ENCODE results near the gene STXBP5.
"Not testable (repeated sequence)": the region's sequence is repeated elsewhere in the genome, so short reads cannot be mapped to it uniquely, and the experiment has no call there.

Gene STXBP5

DNA sequence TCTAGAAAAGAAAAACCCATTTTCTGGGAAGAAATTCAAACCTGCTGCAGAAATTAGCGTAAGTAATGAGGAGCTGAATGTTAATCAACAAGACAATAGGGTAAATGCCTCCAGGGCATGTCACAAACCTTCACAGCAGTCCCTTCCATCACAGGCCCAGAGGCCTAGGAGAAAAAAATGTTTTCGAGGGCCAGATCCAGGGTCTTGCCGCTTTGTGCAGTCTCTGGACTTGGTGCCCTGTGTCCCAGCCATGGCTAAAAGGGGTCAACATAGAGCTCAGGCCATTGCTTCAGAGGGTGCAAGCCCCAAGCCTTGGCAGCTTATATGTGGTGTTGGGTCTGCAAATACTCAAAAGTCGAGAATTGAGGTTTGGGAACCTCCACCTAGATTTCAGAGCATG is 99.8 kb downstream of the STXBP5 start:
- DNase-seq, result no peak

GRCh38 chr6:147310521-147310920 is 106.3 kb downstream of the STXBP5 start:
- DNase-seq, result no peak

DNA sequence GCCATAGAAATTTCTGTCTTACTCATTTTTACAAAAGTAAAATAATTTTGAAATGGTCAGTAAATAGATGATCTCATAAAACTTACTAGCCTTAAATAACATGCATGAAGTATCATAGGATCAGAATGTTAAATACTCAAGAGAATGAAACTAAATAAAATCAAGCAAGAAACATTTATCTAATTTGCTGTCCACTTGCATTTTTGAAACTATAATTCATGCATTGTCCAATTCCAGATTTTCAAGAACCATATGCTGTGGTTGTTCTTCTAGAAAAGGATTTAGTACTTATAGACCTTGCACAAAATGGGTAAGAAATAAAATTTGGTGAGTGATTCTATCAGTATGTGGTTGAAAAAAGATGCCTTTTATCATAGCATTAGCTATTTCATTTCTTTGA is 107.0 kb downstream of the STXBP5 start:
- no peak for DNase-seq

DNA sequence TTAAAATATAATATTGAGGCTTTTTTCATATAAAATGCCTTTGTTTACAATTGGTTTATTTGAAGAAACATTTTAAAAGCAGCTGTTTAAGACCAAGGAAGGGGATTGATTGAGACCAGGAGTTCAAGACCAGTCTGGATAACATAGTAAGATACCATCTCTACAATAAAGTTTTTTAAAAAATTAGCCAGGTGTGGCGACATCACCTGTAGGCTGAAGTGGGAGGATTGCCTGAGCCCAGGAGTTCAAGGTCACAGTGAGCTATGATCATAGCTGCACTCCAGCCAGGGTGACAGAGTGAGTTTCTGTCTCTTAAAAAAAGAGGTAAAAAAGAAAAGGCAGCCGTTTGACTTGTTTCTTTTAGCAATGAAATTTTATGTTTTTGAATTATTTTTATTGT is 117.0 kb downstream of the STXBP5 start:
- no peak for DNase-seq

DNA sequence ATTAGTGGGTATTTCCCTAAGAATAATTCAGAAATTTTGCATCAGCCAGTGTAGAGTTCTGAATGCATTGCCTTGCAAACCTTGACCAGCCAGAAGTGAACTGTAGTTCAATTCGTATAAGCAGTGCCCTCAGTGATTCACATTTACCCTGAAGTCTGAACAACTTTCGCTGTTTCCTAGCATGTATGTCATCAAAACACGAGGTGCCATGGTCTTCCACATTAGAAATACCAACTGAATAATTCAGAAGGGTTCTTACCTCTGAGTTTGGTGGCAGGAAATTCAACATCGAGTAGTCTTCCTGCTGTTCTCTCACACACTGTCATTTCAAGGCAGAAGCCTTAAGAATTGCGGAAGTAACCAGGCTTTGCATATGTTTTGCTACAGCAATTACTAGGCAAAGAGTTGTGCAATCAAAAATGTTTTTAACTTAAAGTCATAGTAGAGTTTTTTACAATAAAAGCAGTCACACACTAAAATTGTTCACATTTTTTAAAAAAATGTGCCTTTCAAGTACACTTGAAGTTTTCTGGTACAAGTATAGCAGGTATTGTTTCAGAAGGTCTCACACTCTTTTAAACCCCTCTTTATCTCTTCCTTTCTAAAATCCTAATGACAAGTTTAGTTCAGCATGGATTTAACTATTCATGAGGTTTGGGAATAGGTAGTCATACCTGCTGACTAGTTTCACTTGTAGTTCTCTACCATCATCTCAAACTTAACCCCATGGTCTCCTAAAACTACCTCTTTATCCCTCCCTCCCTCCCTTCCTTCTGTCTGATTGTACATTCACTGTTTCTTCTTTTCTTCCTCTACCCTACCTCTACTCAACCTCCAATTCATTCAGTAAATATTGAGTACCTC is 118.3 kb downstream of the STXBP5 start:
- DNase-seq, result no peak

DNA sequence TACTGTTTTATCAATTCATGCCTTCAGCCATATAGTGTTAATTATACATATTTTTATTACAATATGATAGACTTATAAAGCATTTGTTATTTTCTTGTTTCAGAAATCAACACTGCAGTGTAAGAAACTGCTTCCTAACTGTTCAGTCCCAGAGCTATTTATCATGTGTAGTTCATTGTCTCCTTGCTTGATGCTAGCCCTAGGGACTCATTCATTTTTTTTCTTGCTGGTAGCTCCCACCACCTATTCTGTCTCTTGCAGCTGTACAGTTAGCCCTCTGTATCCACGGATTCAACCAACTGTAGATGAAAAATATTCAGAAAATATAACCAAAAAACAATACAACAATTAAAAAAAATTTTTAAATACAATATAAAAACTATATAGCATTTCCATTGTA is 121.3 kb downstream of the STXBP5 start:
- no peak for DNase-seq

DNA sequence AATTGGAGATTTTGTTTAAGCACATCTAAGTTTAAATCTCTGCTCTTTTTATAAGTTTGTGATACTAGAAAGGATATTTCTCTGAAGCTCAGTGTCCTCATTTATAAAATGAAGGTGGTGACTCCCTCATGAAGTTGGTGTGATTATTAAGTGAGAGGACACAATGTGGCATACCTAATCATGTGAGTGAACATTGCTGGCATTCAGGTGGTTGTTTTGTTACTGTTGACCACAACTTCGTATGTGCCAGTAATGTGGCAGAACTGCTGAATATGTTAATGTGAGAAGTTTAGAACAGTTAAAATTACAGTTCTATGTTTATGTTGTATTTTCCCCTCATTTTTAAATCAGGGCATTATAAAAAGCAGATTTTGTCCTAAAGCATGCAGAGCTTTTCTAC is 127.2 kb downstream of the STXBP5 start:
- no peak for DNase-seq

DNA sequence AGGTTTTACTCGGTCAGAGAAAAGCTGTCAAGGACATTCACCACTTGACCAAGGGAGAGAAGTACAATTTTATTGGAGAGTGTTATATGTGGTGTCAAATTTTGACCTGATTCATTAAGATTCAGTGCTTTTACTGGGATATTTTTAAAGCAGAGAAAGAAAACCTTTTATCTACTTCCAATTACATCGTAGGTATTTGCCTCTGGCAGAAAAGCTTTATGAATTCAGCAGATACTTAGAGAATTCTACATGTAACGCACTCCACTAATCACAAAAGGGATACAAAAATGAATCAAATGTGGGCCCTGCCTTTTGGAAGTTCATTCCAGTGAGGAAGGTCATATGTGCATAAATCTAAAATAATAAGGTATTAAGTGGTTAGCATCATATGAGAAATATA is 133.7 kb downstream of the STXBP5 start:
- DNase-seq, result no peak

GRCh38 chr6:147341486-147341885 is 137.3 kb downstream of the STXBP5 start:
- DNase-seq, result no peak

GRCh38 chr6:147345902-147346301 is 141.7 kb downstream of the STXBP5 start:
- DNase-seq, result no peak

DNA sequence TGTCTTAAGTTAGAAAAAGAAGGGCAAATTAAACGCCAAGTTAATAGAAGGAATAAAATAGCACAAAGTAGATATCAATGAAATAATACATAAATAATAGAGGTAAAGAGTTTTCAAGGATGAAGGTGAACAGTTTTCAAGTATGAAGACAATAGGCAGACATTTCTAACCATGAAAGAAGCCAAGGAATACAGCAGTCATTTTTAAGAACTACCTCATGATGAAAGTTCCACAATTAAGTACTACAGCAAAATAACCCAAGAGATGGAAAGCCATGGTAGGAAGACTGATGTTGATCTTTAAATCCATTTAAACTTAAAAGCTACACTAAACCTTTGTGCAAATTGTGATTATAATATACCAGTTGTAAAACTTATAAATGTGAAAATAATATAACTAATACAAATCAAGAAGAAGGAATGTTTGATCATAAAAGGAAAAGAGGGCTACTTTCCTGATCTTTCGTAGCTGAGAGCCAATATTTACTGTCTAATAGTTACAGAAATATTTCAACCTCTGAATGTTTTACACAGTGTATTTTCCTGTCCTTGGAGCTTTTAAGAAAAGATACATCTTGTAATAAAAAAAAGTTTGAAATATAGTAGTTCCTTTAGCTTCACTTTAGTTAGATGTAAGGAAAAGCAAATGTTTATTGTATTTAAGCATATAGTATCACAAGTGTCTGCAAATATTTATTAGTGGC is 143.1 kb downstream of the STXBP5 start:
- no peak for DNase-seq

GRCh38 chr6:147347882-147348575 is 143.8 kb downstream of the STXBP5 start:
- no peak for DNase-seq

DNA sequence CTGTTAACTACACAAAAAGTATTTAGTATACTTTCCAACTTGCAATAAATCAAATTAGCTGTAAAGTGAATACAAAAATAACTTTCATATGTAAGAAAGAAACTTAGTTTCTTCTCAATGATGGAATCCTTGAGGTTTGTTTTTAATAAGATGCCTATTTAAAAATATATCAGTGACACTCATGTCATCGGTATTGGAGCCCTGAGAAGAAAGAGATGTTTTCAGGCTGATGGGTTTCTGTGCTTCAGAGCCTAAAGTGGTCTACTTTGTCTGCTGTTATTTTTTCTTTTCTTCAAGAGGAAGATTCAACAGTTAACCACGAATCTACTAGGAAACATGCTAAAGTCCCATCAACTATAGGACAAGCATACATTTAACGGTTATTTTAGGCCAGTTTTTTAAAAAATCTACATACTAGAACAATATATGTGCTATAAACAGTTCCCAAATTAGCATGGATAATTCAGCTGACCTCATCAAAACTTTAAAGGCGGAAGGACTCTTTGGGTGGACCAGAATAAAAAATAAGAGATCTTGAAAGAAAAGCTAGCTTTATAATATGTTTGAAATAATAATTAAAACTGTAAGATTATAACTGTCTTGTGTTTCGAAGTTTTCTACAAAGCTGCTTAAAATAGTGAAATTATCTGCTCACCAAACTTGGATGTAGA is 157.2 kb downstream of the STXBP5 start:
- DNase-seq, result no peak

GRCh38 chr6:147366290-147366689 is 162.1 kb downstream of the STXBP5 start:
- no peak for DNase-seq

- no peak for DNase-seq
Observed at GRCh38 chr6:147371325-147371724, 167.1 kb downstream of the STXBP5 start.

DNA sequence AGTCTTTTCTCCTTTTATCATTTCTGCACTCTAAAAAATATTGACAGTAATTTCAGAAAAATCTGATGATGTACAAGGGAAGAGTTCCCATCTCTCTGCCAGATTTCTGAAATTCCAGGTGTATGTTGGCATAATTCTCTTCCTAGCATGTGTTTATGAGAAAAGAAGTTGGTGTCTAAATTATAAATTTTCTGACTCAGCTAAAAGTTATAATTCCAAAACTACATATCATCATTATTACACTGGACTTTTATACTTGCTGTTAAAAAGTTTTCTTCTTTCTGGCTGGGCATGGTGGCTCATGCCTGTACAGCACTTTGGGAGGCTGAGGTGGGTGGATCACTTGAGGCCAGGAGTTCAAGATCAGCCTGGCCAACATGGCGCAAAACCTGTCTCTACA is 168.6 kb downstream of the STXBP5 start:
- no peak for DNase-seq

- no peak for DNase-seq
Observed at GRCh38 chr6:147378819-147379218, 174.6 kb downstream of the STXBP5 start.

GRCh38 chr6:147380841-147381240 is 176.6 kb downstream of the STXBP5 start:
- DNase-seq, result not testable (repeated sequence)

GRCh38 chr6:147381712-147382111 is 177.5 kb downstream of the STXBP5 start:
- DNase-seq, result no peak

GRCh38 chr6:147382945-147383554 is 178.8 kb downstream of the STXBP5 start:
- DNase-seq, result no peak

DNA sequence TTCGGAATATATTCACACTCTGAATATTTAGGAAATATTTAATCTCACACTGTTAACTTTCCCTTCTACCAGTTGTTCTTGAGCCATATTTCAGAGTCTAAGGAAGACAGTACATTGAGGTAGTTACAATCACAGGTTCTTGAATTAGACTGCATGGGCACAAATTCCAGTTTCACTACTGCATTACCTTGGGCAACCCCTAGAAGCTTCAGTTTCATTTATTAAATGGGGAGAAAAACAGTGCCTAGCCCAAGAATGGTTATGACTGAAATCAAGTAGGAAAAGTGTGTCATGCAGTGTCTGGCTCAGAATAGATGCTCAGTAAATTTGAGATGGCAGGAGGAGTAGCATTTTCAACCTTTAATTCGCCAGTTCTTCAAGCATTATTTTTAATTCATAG is 179.8 kb downstream of the STXBP5 start:
- DNase-seq, result no peak
